IPS-18a (cell line): Measurements from ENCODE around the gene ARHGAP35.

ENCODE experiments used
- H3K27ac ChIP-seq: one replicate; pipeline ENCODE4 v1.5.1; 2013; ENCODE audit warnings: low read length
- H3K27me3 ChIP-seq: one replicate; pipeline ENCODE4 v1.6.1; 2013; ENCODE audit warnings: mild to moderate bottlenecking, low read length; ENCODE audit not compliant: control insufficient read depth, insufficient read depth
- H3K36me3 ChIP-seq: one replicate; pipeline ENCODE4 v1.6.1; 2013; ENCODE audit warnings: low read depth, low read length; ENCODE audit not compliant: control insufficient read depth
- H3K4me1 ChIP-seq: one replicate; pipeline ENCODE4 v1.6.1; 2013; ENCODE audit warnings: low read depth, low read length; ENCODE audit not compliant: control insufficient read depth
- H3K4me3 ChIP-seq: one replicate; pipeline ENCODE4 v1.5.1; 2013; ENCODE audit warnings: low read length
- H3K9ac ChIP-seq: one replicate; pipeline ENCODE4 v1.6.1; 2013; ENCODE audit warnings: mild to moderate bottlenecking, low read length, moderate library complexity
- H3K9me3 ChIP-seq: one replicate; pipeline ENCODE4 v1.6.1; 2013; ENCODE audit warnings: low read depth, low read length; ENCODE audit not compliant: control insufficient read depth

Gene ARHGAP35

DNA sequence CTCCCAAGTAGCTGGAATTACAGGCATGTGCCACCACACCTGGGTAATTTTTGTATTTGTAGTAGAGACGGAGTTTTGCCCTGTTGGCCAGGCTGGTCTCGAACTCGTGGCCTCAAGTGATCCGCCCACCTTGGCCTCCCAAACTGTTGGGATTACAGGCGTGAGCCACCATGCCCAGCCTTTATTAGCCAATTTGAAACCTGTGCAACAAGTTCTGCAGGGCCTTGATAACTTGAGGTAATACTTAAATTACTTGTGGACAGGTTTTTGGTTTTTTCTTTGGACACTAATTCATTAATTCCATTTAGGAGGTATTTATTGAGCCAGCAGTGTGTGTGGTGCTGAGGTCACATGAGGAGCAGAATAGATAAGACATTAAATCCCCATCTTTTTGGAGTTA is 39.5 kb downstream of the ARHGAP35 start:
- H3K4me3 ChIP-seq: no peak overlapping the region
- no peaks in the 10 kb centered on the region for H3K9me3 ChIP-seq
- no peaks in the 10 kb centered on the region for H3K27me3 ChIP-seq
- no peak overlapping the region for H3K27ac ChIP-seq
- H3K36me3 ChIP-seq: no peaks in the 10 kb centered on the region
- peaks cover 11% of the 10 kb centered on the region for H3K4me1 ChIP-seq
- no peak overlapping the region for H3K9ac ChIP-seq

DNA sequence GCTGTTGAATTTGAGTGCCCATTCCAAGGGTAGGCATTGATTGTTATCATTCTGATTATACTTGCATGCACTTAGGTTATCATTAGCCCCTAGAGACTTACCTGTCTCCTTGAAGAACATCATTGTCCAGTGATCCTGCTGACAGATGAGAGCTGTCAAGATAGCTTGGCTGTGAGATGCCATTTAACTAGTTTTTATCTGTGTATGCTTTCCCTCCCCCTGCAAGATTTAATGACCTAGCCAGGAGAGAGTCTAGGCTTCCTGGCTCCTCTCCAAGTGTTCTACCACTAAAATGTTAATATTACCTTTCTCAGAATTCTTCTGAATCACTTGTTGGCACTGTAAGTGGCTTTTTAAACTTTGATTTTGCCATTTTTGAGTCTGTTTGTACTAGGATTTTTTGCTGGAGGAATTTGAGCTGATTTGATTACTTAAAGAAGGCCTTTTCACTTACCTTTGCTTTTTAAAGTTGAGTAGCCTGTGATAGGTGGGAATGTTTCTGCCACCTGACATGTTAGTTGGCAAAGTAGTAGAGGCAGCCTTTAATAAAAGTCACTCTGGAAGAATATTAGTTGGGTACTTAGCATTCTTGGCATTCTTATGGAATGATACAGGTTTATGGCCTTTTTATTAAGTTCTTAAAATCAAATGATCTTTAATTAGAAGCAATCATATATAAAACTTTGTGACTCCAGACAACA is 41.1 kb downstream of the ARHGAP35 start:
- Histone ChIP-seq H3K27me3 (no peaks in the 10 kb centered on the region), H3K4me1 (peaks cover 11% of the 10 kb centered on the region), H3K9me3 (no peaks in the 10 kb centered on the region), H3K9ac (no peak overlapping the region), H3K27ac (no peak overlapping the region), H3K36me3 (no peaks in the 10 kb centered on the region), H3K4me3 (no peak overlapping the region)

DNA sequence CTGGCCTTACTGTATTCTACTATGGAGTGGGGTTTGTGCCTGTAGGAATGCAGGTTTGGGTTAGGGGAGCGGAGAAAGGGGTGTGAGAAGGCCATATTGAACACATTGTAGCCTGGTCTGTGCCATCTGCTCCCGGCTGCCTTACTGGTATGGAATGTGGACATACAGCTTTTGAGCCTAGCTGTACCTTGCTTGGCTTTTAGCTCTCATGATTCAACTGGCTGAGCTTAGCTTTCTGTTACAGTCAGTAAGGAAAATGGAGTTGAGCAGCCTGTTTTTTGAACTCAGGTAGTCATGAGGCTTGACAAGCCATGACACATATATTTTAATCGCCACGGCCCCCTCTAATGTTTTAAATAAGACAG is 41.6 kb downstream of the ARHGAP35 start:
- Histone ChIP-seq H3K36me3 (no peaks in the 10 kb centered on the region), H3K9ac (no peak overlapping the region), H3K27ac (no peak overlapping the region), H3K9me3 (no peaks in the 10 kb centered on the region), H3K27me3 (no peaks in the 10 kb centered on the region), H3K4me1 (peaks cover 11% of the 10 kb centered on the region), H3K4me3 (no peak overlapping the region)

DNA sequence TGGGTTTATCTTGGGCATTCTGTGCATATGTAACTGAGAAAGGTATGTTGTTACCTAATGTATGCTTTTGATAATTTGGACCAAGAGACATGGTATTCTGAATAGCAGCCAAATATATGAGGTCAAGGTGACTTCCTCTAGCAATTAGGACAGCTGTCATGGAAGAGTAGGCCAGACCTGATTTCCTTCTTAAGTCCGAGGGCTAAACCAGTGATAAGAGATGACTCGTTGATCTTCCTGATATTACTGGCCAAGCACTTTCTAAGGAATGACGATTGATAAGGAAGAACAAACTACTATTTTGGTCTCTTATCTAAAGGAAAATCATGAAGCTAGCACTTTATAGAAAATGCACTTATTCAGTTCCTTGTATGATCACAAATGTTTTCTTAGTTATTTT is 42.7 kb downstream of the ARHGAP35 start:
- Histone ChIP-seq H3K4me1 (peaks cover 11% of the 10 kb centered on the region), H3K9ac (no peak overlapping the region), H3K27ac (no peak overlapping the region), H3K27me3 (no peaks in the 10 kb centered on the region), H3K36me3 (no peaks in the 10 kb centered on the region), H3K9me3 (no peaks in the 10 kb centered on the region), H3K4me3 (no peak overlapping the region)

DNA sequence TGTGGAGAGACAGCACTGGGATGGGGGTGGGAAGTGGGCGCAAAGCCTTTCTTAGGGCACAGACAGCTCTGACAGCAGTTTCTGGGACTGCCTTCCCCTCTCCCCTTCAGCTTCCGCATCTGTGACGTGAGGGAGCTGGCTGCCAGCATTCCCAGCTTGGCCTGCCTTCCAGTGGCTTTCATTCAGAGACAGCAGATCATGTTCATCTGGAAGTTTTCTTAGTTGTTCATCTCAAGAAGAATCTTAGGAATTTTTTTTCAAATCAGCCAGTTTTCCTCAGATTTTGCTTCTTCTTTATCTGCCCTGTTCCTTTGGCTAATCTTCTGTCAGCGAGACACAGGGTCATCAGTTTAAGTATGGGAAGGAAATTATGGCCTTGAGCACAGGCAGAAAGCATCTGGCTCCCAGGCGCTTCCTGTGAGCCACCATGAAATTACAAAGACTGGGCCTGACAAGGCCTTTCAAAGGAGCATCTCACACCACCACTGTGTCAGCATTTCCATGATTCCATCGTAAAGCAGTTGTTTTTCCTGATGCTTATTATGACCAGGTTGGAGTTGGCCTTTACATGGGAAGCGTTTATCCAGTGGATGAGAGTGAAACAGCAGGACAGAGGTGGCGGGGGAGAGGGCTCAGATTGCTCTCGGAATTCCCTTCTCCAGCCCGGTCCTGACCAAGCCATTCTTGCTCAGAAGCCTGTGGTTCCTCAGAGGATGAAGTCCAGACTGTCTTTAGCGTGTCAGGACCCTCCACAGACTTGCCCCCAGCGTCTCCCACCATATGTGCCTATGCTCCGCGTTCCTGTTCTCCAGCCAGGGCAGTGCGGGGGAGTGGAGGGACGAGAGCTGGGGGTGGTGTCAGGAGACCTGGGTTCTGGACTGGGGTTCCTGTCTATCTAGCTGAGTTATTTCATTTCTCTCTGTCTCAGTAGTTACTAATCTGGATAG is 43.6 kb downstream of the ARHGAP35 start:
- Histone ChIP-seq H3K4me1 (peaks cover 11% of the 10 kb centered on the region), H3K4me3 (no peak overlapping the region), H3K27ac (no peak overlapping the region), H3K9ac (no peak overlapping the region), H3K9me3 (no peaks in the 10 kb centered on the region), H3K27me3 (no peaks in the 10 kb centered on the region), H3K36me3 (no peaks in the 10 kb centered on the region)

DNA sequence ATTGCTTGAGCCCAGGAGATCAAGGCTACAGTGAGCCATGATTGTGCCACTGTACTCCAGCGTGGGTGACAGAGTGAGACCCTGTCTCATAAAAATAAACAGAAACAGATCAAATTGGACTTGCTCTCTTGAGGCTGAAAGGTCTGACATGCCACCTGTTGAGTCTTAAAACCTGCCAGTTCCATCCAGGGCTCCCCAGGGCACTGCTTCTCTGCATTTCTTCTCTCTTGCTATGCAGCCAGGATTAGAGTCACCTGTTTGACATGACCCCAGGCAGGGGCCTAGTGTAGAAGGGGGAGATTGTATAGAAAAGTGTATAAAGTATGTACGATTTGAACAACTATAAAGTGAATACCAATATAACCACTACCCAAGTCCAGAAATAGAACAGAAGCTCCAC is 45.4 kb downstream of the ARHGAP35 start:
- H3K9ac ChIP-seq: no peak overlapping the region
- no peak overlapping the region for H3K27ac ChIP-seq
- no peaks in the 10 kb centered on the region for H3K9me3 ChIP-seq
- H3K36me3 ChIP-seq: no peaks in the 10 kb centered on the region
- no peak overlapping the region for H3K4me3 ChIP-seq
- H3K27me3 ChIP-seq: no peaks in the 10 kb centered on the region
- H3K4me1 ChIP-seq: peaks cover 11% of the 10 kb centered on the region

DNA sequence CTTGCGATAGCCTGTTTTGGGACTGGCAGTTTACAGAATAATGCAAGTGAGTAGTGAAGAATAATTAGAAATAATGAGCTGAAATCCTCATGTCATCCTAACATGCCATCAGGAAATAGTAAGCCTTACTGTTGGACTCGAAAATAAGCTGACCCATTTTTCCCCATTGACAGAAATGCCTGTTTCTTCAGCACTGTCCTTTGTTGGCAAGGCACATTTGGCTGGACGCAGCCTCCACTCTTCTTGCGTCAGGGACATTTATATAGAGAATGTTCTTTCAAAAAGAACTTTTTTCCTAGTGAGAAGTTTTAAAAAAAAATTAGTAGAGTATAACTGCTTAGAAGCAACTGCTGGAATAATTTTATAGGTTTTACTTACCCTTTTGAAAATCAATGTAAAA is 47.1 kb downstream of the ARHGAP35 start:
- H3K27ac ChIP-seq: no peak overlapping the region
- H3K4me1 ChIP-seq: peaks cover 11% of the 10 kb centered on the region

DNA sequence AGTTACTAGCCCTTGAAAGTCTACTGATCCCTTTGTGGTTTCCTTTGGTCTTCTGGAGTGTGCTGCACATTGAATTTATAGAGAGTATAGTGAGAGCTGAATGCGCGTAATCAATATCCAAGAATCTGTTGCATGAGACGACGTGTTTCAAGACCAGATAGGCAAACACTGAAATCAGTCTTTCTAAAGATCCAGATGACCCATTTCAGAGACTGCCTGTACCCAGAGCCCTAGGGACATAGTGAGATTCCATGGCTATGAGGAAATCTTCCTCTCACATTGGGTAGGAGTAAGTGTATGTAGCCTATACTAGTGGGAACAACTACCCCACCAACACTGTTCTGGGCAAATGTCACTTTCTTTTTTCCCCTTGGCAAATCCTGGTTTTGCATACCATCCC is 48.6 kb downstream of the ARHGAP35 start:
- Histone ChIP-seq H3K4me1 (peaks cover 12% of the 10 kb centered on the region), H3K4me3 (no peak overlapping the region), H3K27me3 (no peaks in the 10 kb centered on the region), H3K36me3 (no peaks in the 10 kb centered on the region), H3K9ac (no peak overlapping the region), H3K27ac (no peak overlapping the region), H3K9me3 (no peaks in the 10 kb centered on the region)

More for the DNA sequence above, 47.1 kb downstream of the ARHGAP35 start:
- H3K36me3 ChIP-seq: no peaks in the 10 kb centered on the region
- H3K9ac ChIP-seq: no peak overlapping the region
- no peaks in the 10 kb centered on the region for H3K27me3 ChIP-seq
- no peaks in the 10 kb centered on the region for H3K9me3 ChIP-seq
- H3K4me3 ChIP-seq: no peak overlapping the region
